Caco-2 (cell line): Measurements from ENCODE around the gene YY1. TPM values are rescaled to one million over a fixed set of nuclear protein-coding genes. Genes with fewer than 3 reads are reported as not detected.
A peak's percentile ranks its signal among the peaks of the same experiment; 100 is the strongest.
"Not testable (repeated sequence)": the region's sequence is repeated elsewhere in the genome, so short reads cannot be mapped to it uniquely, and the experiment has no call there.

Source experiments
- BruUV-seq: library from RNA; stranded (reverse); fragments of 400-500 nt; replicated peaks from 2 replicates; lab custom pipeline; 2021; lab: Mats Ljungman, UMichigan
- CTCF ChIA-PET: fragments of 300-600 bp; sonication (Branson Sonifier 250); formaldehyde crosslinking; loops from one replicate; lab custom pipeline; 2022; ENCODE audit warnings: antibody characterized with exemption; lab: Charles Lee
- POLR2A ChIA-PET: fragments of 300-600 bp; sonication (Branson Sonifier 250); formaldehyde crosslinking; loops from one replicate; lab custom pipeline; 2022; ENCODE audit warnings: antibody characterized with exemption; lab: Charles Lee
- DNase-seq, 2 experiments: peaks; one replicate each; pipeline versions ENCODE4 v3.0.0 to v3.0.0-alpha.2; 2020 to 2022
- H3K27me3 ChIP-seq: replicated peaks from 2 replicates; pipeline ENCODE4 v1.6.0; 2011; ENCODE audit warnings: low read length; ENCODE audit not compliant: control insufficient read depth, insufficient read depth
- H3K36me3 ChIP-seq: 2 replicates; pipeline ENCODE4 v1.5.1; 2011; ENCODE audit warnings: low read length; ENCODE audit not compliant: control insufficient read depth, insufficient read depth
- H3K4me1 ChIP-seq: fragments of 250-450 bp; sonication (Bioruptor Pico); 2 replicates; pipeline ENCODE4 v1.5.1; 2020; ENCODE audit warnings: mild to moderate bottlenecking
- H3K4me3 ChIP-seq: 2 replicates; pipeline ENCODE4 v1.5.1; 2011; ENCODE audit warnings: low read depth, mild to moderate bottlenecking, control low read depth, low read length
- H3K9me3 ChIP-seq: fragments of 250-450 bp; sonication (Bioruptor Pico); 2 replicates; pipeline ENCODE4 v1.5.1; 2020; ENCODE audit warnings: mild to moderate bottlenecking, moderate library complexity
- H3K27ac Mint-ChIP-seq: one replicate; pipeline ENCODE4 v1.8.0; 2022; ENCODE audit warnings: mixed read lengths; ENCODE audit not compliant: unreplicated experiment
- H3K27me3 Mint-ChIP-seq: one replicate; pipeline ENCODE4 v1.8.0; 2022; ENCODE audit warnings: mixed read lengths; ENCODE audit not compliant: insufficient read depth, unreplicated experiment
- H3K36me3 Mint-ChIP-seq: one replicate; pipeline ENCODE4 v1.8.0; 2022; ENCODE audit warnings: mild to moderate bottlenecking, mixed read lengths; ENCODE audit not compliant: insufficient read depth, unreplicated experiment
- H3K4me1 Mint-ChIP-seq: one replicate; pipeline ENCODE4 v1.8.0; 2022; ENCODE audit warnings: low read depth, mixed read lengths; ENCODE audit not compliant: unreplicated experiment
- H3K4me3 Mint-ChIP-seq: one replicate; pipeline ENCODE4 v1.8.0; 2022; ENCODE audit warnings: mild to moderate bottlenecking, moderate library complexity, mixed read lengths; ENCODE audit not compliant: unreplicated experiment
- H3K9me3 Mint-ChIP-seq: one replicate; pipeline ENCODE4 v1.8.0; 2022; ENCODE audit warnings: mixed read lengths; ENCODE audit not compliant: unreplicated experiment
- intact Hi-C: fragments of 100-400 bp; cut with micrococcal nuclease; formaldehyde crosslinking; loops from one replicate; pipeline ENCODE4 v1.10.0; 2022; ENCODE audit not compliant: unreplicated experiment
- total RNA-seq: library from RNA; stranded (reverse); gene quantifications from 2 replicates; pipeline ENCODE4 v1.2.3, GENCODE V29; 2022
- TF ChIP-seq, protein P1 (sequence below), 2 experiments: fragments of 200-600 bp in 1 of 2; IDR thresholded peaks; 1 replicate in 1 of 2; 2 replicates in 1 of 2; pipeline versions ENCODE4 v1.5.1 to v1.8.0; 2011 to 2022; ENCODE audit warnings: antibody characterized with exemption in 1 of 2, control low read depth in 1 of 2, inconsistent platforms in 1 of 2, low read depth in 1 of 2, low read length in 1 of 2, mild to moderate bottlenecking in 1 of 2, moderate library complexity in 1 of 2; ENCODE audit not compliant: insufficient read depth in 1 of 2, severe bottlenecking in 1 of 2, unreplicated experiment in 1 of 2

The YY1 gene
- total RNA-seq, 1 experiment from 2014 or later: 94.1 TPM

- H3K27me3 Mint-ChIP-seq: no peaks in the 10 kb centered on the region
- CTCF ChIA-PET: interaction anchor here (0.9 kb wide), 1 partner anchor 93 kb away, joined by 4 read pairs; no protein-coding TSS in a partner anchor
- no peaks in the 10 kb centered on the region for H3K9me3 Mint-ChIP-seq
- TF ChIP-seq, protein P1, sequence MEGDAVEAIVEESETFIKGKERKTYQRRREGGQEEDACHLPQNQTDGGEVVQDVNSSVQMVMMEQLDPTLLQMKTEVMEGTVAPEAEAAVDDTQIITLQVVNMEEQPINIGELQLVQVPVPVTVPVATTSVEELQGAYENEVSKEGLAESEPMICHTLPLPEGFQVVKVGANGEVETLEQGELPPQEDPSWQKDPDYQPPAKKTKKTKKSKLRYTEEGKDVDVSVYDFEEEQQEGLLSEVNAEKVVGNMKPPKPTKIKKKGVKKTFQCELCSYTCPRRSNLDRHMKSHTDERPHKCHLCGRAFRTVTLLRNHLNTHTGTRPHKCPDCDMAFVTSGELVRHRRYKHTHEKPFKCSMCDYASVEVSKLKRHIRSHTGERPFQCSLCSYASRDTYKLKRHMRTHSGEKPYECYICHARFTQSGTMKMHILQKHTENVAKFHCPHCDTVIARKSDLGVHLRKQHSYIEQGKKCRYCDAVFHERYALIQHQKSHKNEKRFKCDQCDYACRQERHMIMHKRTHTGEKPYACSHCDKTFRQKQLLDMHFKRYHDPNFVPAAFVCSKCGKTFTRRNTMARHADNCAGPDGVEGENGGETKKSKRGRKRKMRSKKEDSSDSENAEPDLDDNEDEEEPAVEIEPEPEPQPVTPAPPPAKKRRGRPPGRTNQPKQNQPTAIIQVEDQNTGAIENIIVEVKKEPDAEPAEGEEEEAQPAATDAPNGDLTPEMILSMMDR (IDR thresholded peaks at IDR 0.05; ENCODE audit: insufficient read depth in 1 of 2, low read depth in 1 of 2, low read length in 1 of 2, severe bottlenecking in 1 of 2, unreplicated experiment in 1 of 2): no peak
- peak overlapping the region; percentile 68 for H3K27ac Mint-ChIP-seq
- Histone ChIP-seq H3K4me3 (no peak overlapping the region), H3K4me1 (0 out of 2 replicates have a peak, but pooled peaks cover 5% of the 10 kb centered on the region), H3K9me3 (no peaks in the 10 kb centered on the region), H3K36me3 (no peaks in the 10 kb centered on the region; the same call in 1 of the 2 replicates), H3K27me3 (no peaks in the 10 kb centered on the region)
- peaks cover 6% of the 10 kb centered on the region for H3K4me1 Mint-ChIP-seq
- peaks cover 41% of the 10 kb centered on the region for H3K36me3 Mint-ChIP-seq
- no TSS peak for BruUV-seq
- H3K4me3 Mint-ChIP-seq: peak overlapping the region; percentile 72
- POLR2A ChIA-PET: no interaction called here
- no peak for DNase-seq
- intact Hi-C loops: no loop called here
Measured at GRCh38 chr14:100286484-100287191, 47.7 kb downstream of the YY1 start.

GRCh38 chr14:100287202-100287997 lies 48.5 kb downstream of the YY1 start:
- BruUV-seq: no TSS peak
- CTCF ChIA-PET: interaction anchor here (0.7 to 1.2 kb wide), 2 partner anchors 41 to 95 kb away, joined by 3 to 4 read pairs; no protein-coding TSS in a partner anchor
- Histone ChIP-seq H3K4me1 (0 out of 2 replicates have a peak, but pooled peaks cover 5% of the 10 kb centered on the region), H3K36me3 (no peaks in the 10 kb centered on the region; the same call in 1 of the 2 replicates), H3K27me3 (no peaks in the 10 kb centered on the region), H3K9me3 (no peaks in the 10 kb centered on the region), H3K4me3 (no peak overlapping the region)
- Mint-ChIP-seq H3K4me3 (no peak overlapping the region), H3K27ac (no peak overlapping the region), H3K36me3 (peaks cover 34% of the 10 kb centered on the region), H3K27me3 (no peaks in the 10 kb centered on the region), H3K9me3 (no peaks in the 10 kb centered on the region), H3K4me1 (peaks cover 6% of the 10 kb centered on the region)
- TF ChIP-seq, protein P1 (IDR thresholded peaks at IDR 0.05; ENCODE audit: insufficient read depth in 1 of 2, low read depth in 1 of 2, low read length in 1 of 2, severe bottlenecking in 1 of 2, unreplicated experiment in 1 of 2): no peak
- POLR2A ChIA-PET: no interaction called here
- intact Hi-C loops: no loop called here
- DNase-seq: no peak

GRCh38 chr14:100287998-100288295 lies 49.0 kb downstream of the YY1 start:
- DNase-seq: peak in 1 of 2 experiments; percentile 29
- CTCF ChIA-PET: interaction anchor here (0.7 to 1.2 kb wide), 2 partner anchors 41 to 94 kb away, joined by 3 to 4 read pairs; no protein-coding TSS in a partner anchor
- H3K27ac Mint-ChIP-seq, H3K27me3 Mint-ChIP-seq, H3K4me3 ChIP-seq, H3K4me1 Mint-ChIP-seq, H3K4me1 ChIP-seq, H3K4me3 Mint-ChIP-seq, intact Hi-C loops, H3K27me3 ChIP-seq, H3K36me3 ChIP-seq, POLR2A ChIA-PET, BruUV-seq, H3K9me3 ChIP-seq, H3K9me3 Mint-ChIP-seq: not testable (repeated sequence)
- peaks cover 28% of the 10 kb centered on the region for H3K36me3 Mint-ChIP-seq
